Measurements from ENCODE around the gene ZG16B.

The ZG16B gene

GRCh38 chr16:2840914-2841313 is 10.8 kb downstream of the ZG16B start:
- H3K27ac ChIP-seq (ENCODE audit: low read length), result no peak overlapping the region
- no peak overlapping the region for H3K4me3 ChIP-seq (ENCODE audit: low read length)
- no peak overlapping the region for H3K9ac ChIP-seq (ENCODE audit: low read length)
- no peaks in the 10 kb centered on the region for H3K9me3 ChIP-seq (ENCODE audit: control insufficient read depth, low read depth, low read length)
- H3K36me3 ChIP-seq (ENCODE audit: control insufficient read depth, low read depth, low read length), result no peaks in the 10 kb centered on the region
- H3K27me3 ChIP-seq (ENCODE audit: control insufficient read depth, insufficient read depth, low read length), result peaks cover 8% of the 10 kb centered on the region
- peaks cover under 1% of the 10 kb centered on the region for H3K4me1 ChIP-seq (ENCODE audit: control insufficient read depth, low read depth, low read length)

GRCh38 chr16:2841606-2842339 is 11.7 kb downstream of the ZG16B start:
- H3K27ac ChIP-seq (ENCODE audit: low read length), result no peak overlapping the region
- H3K36me3 ChIP-seq (ENCODE audit: control insufficient read depth, low read depth, low read length), result no peaks in the 10 kb centered on the region
- H3K4me1 ChIP-seq (ENCODE audit: control insufficient read depth, low read depth, low read length), result no peaks in the 10 kb centered on the region
- H3K9ac ChIP-seq (ENCODE audit: low read length), result no peak overlapping the region
- H3K4me3 ChIP-seq (ENCODE audit: low read length), result no peak overlapping the region
- H3K27me3 ChIP-seq (ENCODE audit: control insufficient read depth, insufficient read depth, low read length), result peaks cover 13% of the 10 kb centered on the region
- no peaks in the 10 kb centered on the region for H3K9me3 ChIP-seq (ENCODE audit: control insufficient read depth, low read depth, low read length)

- H3K36me3 ChIP-seq (ENCODE audit: control insufficient read depth, low read depth, low read length), result no peaks in the 10 kb centered on the region
- H3K9ac ChIP-seq (ENCODE audit: low read length), result no peak overlapping the region
- no peaks in the 10 kb centered on the region for H3K9me3 ChIP-seq (ENCODE audit: control insufficient read depth, low read depth, low read length)
- H3K4me1 ChIP-seq (ENCODE audit: control insufficient read depth, low read depth, low read length), result no peaks in the 10 kb centered on the region
- no peak overlapping the region for H3K4me3 ChIP-seq (ENCODE audit: low read length)
- no peak overlapping the region for H3K27ac ChIP-seq (ENCODE audit: low read length)
- H3K27me3 ChIP-seq (ENCODE audit: control insufficient read depth, insufficient read depth, low read length), result peaks cover 14% of the 10 kb centered on the region
Observed at GRCh38 chr16:2842340-2843000, 12.4 kb downstream of the ZG16B start.

DNA sequence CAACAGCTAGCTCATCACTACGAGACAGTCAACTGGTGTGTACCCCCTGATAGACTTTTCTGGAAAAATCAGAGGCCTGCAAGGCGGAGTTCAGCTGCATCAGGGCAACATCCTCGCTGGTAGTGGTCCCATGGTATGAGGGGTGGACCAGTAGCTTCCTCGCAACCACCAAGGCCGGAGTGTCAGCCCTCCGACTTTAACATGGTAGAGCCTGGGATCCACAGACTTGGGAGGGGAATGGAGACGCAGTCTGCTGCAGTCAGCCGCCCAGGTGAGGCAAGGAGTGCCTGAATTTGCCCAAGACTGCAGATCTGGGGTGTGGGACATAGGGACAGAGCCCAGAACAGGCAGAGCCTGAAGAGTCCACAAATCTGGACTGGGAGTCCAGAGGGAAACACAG is 13.4 kb downstream of the ZG16B start:
- peaks cover 14% of the 10 kb centered on the region for H3K27me3 ChIP-seq (ENCODE audit: control insufficient read depth, insufficient read depth, low read length)
- H3K27ac ChIP-seq (ENCODE audit: low read length), result no peak overlapping the region
- no peaks in the 10 kb centered on the region for H3K36me3 ChIP-seq (ENCODE audit: control insufficient read depth, low read depth, low read length)
- H3K9me3 ChIP-seq (ENCODE audit: control insufficient read depth, low read depth, low read length), result no peaks in the 10 kb centered on the region
- H3K9ac ChIP-seq (ENCODE audit: low read length), result no peak overlapping the region
- no peak overlapping the region for H3K4me3 ChIP-seq (ENCODE audit: low read length)
- H3K4me1 ChIP-seq (ENCODE audit: control insufficient read depth, low read depth, low read length), result no peaks in the 10 kb centered on the region

DNA sequence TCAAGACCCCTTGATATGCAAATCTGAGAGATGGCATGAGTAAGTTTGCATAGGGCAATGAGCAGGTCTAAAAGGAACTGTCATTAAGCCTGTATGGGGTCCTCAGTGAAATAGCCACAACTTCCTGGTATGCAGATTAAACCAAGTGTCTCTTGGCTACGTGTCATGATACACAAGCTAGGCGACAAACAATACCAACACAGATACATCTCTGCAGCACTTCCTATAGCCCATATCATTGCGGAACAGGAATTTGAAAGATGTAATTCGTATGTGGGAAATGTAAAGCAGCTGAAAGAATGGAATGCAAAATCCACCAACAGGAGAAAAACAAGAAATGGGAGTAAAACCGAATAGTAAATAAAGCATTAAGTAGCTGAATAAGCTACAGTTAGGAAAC is 15.0 kb downstream of the ZG16B start:
- Histone ChIP-seq H3K9me3 (ENCODE audit: control insufficient read depth, low read depth, low read length) (no peaks in the 10 kb centered on the region), H3K27ac (ENCODE audit: low read length) (no peak overlapping the region), H3K4me1 (ENCODE audit: control insufficient read depth, low read depth, low read length) (no peaks in the 10 kb centered on the region), H3K27me3 (ENCODE audit: control insufficient read depth, insufficient read depth, low read length) (peaks cover 14% of the 10 kb centered on the region), H3K36me3 (ENCODE audit: control insufficient read depth, low read depth, low read length) (no peaks in the 10 kb centered on the region), H3K4me3 (ENCODE audit: low read length) (no peak overlapping the region), H3K9ac (ENCODE audit: low read length) (no peak overlapping the region)

DNA sequence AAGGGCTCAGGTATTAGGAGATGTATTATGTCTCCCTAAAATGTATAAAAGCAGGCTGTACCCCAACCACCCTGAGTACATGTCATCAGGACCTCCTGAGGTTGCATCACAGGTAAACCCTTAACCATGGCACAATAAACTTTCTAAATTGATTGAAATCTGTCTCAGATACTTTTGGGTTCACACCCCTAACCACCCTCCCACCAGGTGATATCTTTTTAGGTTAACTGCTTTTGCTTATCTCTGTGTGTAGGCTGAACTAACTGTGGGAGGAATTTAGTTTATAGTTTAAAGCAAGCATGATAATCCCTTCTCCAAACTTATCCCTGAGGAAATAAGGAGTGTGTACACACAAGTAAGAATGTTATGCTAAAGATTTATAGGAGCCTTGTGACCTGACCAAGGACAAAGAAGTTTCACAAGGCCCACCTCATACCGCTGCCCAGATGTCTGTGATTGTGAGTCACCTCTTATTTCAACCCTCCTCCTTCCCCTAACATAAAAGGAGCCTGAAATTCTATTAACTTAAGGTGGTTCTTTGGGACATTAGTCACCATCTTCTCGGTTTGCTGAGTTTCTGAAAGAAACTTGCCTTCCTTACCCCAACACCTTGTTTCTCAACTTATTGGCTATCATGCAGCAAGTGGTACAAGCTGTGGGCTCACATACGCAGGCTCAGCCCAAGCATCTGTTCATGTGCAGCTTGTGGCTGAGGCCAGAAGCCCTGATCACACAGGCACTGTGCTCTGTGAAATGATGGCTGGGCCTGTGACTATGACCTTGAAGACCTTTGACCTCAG is 16.6 kb downstream of the ZG16B start:
- no peaks in the 10 kb centered on the region for H3K36me3 ChIP-seq (ENCODE audit: control insufficient read depth, low read depth, low read length)
- H3K9ac ChIP-seq (ENCODE audit: low read length), result no peak overlapping the region
- peaks cover 14% of the 10 kb centered on the region for H3K27me3 ChIP-seq (ENCODE audit: control insufficient read depth, insufficient read depth, low read length)
- no peaks in the 10 kb centered on the region for H3K9me3 ChIP-seq (ENCODE audit: control insufficient read depth, low read depth, low read length)
- no peak overlapping the region for H3K4me3 ChIP-seq (ENCODE audit: low read length)
- H3K27ac ChIP-seq (ENCODE audit: low read length), result no peak overlapping the region
- H3K4me1 ChIP-seq (ENCODE audit: control insufficient read depth, low read depth, low read length), result no peaks in the 10 kb centered on the region

- H3K27ac ChIP-seq (ENCODE audit: low read length), result no peak overlapping the region
- H3K9me3 ChIP-seq (ENCODE audit: control insufficient read depth, low read depth, low read length), result no peaks in the 10 kb centered on the region
- no peaks in the 10 kb centered on the region for H3K4me1 ChIP-seq (ENCODE audit: control insufficient read depth, low read depth, low read length)
- H3K36me3 ChIP-seq (ENCODE audit: control insufficient read depth, low read depth, low read length), result no peaks in the 10 kb centered on the region
- no peak overlapping the region for H3K4me3 ChIP-seq (ENCODE audit: low read length)
- H3K9ac ChIP-seq (ENCODE audit: low read length), result no peak overlapping the region
- H3K27me3 ChIP-seq (ENCODE audit: control insufficient read depth, insufficient read depth, low read length), result peaks cover 7% of the 10 kb centered on the region
Observed at GRCh38 chr16:2848933-2849725, 19.0 kb downstream of the ZG16B start.

DNA sequence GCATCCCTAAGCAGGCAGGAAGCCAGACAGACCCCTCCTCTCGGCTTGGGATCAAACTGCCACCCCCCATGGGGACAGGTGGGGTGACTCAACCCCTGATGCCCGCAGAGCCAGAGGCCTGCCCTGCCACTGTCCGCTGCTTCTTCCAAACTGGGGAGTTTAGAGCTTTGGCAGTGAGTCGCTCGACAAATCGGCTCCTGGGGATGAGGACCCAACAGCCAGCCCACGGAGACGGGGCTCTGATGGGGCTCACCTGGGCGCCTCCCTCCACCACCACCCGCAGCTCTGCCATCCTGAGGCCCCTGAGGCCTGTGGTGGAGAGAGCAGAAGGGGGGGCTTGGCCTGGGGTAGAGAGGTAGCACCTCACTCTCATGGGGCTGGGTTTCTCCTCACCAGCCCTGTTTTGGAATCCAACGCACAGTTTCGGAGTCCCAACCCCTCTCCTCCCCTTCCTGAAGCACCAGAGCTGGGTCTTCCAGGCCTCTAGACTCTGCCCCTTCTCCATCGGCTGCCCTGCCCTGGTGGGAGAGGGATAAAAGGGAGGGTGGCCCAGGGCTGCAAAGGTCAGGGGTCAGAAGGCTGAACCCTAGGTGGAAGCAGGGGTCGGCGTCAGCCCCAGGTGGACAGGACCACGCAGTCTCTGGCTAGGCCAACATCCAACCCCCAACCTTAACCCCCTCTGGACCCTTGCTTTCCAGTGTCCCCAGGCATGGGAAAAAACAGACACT is 22.1 kb downstream of the ZG16B start:
- no peaks in the 10 kb centered on the region for H3K9me3 ChIP-seq (ENCODE audit: control insufficient read depth, low read depth, low read length)
- no peaks in the 10 kb centered on the region for H3K4me1 ChIP-seq (ENCODE audit: control insufficient read depth, low read depth, low read length)
- no peak overlapping the region for H3K27ac ChIP-seq (ENCODE audit: low read length)
- H3K27me3 ChIP-seq (ENCODE audit: control insufficient read depth, insufficient read depth, low read length), result peaks cover 5% of the 10 kb centered on the region
- no peak overlapping the region for H3K9ac ChIP-seq (ENCODE audit: low read length)
- no peaks in the 10 kb centered on the region for H3K36me3 ChIP-seq (ENCODE audit: control insufficient read depth, low read depth, low read length)
- no peak overlapping the region for H3K4me3 ChIP-seq (ENCODE audit: low read length)

DNA sequence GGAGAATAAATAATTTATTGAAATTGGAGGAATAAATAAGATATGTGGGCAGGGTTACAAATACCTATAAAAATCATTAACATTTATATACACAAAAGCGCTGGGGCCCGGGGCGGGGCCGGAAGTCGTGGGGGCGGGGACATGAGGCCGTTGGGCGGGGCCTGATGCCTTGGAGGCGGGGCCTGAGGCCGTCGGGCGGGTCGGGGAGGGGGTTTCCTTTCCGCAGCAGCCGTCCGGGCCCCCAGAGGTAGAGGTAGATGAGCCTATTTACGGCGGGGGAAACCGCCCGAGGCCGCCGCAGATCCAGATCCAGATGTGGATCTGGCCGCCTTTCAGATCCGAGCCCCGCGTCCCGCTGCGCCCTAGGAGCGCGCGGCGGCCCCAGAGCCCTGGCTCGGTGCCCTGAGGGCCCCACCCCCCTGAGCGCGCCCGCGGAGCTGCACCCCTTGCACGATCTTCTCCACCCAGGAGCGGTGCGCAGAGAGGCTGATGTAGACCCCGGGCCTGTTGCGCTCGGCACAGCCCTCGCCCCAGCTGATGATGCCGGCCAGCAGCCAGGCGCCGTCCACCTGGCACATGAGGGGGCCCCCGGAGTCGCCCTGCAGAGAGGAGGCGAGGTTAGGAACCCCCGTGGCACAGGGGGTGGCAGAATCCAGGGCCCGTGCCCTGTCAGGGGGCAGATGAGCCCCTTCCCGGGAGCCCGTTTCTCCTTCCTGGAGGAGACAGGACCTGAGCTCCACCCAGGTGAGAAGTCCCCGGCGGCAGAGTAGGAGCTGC is 22.8 kb downstream of the ZG16B start:
- Histone ChIP-seq H3K4me1 (ENCODE audit: control insufficient read depth, low read depth, low read length) (no peaks in the 10 kb centered on the region), H3K36me3 (ENCODE audit: control insufficient read depth, low read depth, low read length) (no peaks in the 10 kb centered on the region), H3K9ac (ENCODE audit: low read length) (no peak overlapping the region), H3K27ac (ENCODE audit: low read length) (no peak overlapping the region), H3K9me3 (ENCODE audit: control insufficient read depth, low read depth, low read length) (no peaks in the 10 kb centered on the region), H3K4me3 (ENCODE audit: low read length) (no peak overlapping the region), H3K27me3 (ENCODE audit: control insufficient read depth, insufficient read depth, low read length) (peaks cover 13% of the 10 kb centered on the region)

DNA sequence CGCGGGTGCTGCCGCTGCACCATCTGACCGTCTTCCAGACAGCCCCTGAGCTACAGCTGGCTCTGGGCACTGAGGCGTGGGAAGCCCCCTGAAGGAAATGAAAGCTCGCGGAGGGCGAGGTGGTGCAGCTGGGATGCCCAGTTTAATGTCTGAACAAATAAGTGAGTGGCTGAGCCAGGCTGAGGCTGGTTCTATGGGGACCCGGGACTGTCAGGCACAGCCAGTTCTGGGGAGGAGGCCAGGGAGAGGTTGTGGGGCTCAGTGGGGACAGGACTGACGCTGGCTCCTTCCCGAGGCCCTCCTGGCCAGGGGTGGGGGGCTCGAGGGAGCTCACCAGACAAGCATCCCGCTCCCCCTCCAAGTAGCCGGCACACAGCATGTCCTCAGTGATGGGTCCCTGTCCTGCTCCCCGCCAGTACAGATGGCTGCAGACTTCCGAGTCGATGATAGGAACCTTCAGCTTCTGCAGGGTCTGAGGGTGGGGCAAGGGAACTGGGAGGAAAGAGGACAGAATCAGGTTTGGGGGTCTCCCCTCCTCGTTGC is 23.5 kb downstream of the ZG16B start:
- Histone ChIP-seq H3K9me3 (ENCODE audit: control insufficient read depth, low read depth, low read length) (no peaks in the 10 kb centered on the region), H3K27ac (ENCODE audit: low read length) (no peak overlapping the region), H3K36me3 (ENCODE audit: control insufficient read depth, low read depth, low read length) (no peaks in the 10 kb centered on the region)

More for the DNA sequence above, 23.5 kb downstream of the ZG16B start:
- Histone ChIP-seq H3K4me3 (ENCODE audit: low read length) (no peak overlapping the region), H3K27me3 (ENCODE audit: control insufficient read depth, insufficient read depth, low read length) (peaks cover 20% of the 10 kb centered on the region), H3K9ac (ENCODE audit: low read length) (no peak overlapping the region), H3K4me1 (ENCODE audit: control insufficient read depth, low read depth, low read length) (no peaks in the 10 kb centered on the region)
